ENCODE data around the gene CDH16.
A peak's percentile ranks its signal among the peaks of the same experiment; 100 is the strongest.

CDH16 gene

GRCh38 chr16:66894948-66895688 is 23.6 kb downstream of the CDH16 start:
- peak; percentile 67 for DNase-seq (ENCODE audit: low spot score)

GRCh38 chr16:66894055-66894454 is 24.6 kb downstream of the CDH16 start:
- DNase-seq (ENCODE audit: low spot score): no peak

GRCh38 chr16:66891797-66892196 is 26.9 kb downstream of the CDH16 start:
- no peak for DNase-seq (ENCODE audit: low spot score)

DNA sequence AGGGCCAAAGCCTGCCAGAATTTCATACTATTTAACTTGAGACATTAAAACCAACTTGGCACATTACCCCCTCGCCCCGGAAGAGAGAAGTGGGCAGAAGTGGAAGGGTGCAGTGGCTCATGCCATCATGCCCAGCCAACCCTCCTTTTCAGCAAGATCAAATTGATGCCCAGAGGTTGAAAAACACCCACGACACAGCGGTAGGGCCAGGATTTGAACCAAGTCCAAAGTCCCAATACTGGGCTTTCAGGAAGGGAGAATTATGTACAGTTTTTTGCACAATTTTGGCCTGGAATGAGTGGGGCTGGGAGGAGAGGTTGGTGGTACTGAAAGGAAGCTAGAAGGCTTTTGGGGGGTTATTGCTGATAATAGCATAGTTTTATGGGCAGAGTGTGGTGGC is 27.3 kb downstream of the CDH16 start:
- DNase-seq (ENCODE audit: low spot score): no peak

GRCh38 chr16:66890799-66891198 is 27.9 kb downstream of the CDH16 start:
- no peak for DNase-seq (ENCODE audit: low spot score)

GRCh38 chr16:66889622-66890021 is 29.1 kb downstream of the CDH16 start:
- DNase-seq (ENCODE audit: low spot score): no peak

DNA sequence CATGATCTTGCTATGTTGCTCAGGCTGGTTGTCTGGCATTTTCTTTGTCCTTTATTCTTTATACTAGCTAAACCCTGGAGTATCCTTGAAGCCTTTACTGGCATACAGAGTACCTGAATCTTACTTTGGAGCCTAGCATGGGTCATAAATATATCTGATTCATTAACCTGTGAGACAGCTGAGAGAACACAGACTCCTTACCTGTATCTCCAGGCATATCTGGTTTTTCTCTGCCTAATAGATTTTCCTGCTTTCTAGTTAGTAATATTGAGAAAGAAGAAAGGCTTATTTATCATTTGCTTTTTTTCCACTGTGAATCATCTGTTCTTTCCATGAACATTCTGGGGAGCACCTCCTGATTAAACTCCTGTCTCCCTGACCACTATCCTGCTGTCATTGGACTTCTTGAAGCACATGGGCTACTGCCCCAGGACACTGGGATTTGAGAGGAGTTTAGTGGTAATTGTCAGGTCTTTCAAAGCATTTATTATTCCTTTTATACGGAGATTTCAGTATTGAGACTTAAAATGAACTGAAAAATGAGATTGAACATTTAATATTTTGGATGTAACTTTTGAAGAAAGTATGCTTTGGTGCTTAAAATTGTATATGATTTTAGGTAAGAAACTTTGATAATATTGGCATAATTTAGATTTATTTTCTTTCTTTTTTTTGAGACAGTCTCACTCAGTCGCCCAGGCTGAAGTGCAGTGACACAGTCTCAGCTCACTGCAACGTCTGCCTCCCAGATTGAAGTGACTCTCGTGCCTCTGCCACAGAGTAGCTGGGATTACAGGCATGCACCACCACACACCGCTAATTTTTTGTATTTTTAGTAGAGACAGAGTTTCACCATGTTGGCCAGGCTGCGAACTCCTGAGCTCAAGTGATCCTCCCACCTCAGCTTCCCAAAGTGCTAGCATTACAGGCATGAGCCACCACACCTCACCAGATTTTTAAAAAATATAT is 29.8 kb downstream of the CDH16 start:
- DNase-seq (ENCODE audit: low spot score): no peak

DNA sequence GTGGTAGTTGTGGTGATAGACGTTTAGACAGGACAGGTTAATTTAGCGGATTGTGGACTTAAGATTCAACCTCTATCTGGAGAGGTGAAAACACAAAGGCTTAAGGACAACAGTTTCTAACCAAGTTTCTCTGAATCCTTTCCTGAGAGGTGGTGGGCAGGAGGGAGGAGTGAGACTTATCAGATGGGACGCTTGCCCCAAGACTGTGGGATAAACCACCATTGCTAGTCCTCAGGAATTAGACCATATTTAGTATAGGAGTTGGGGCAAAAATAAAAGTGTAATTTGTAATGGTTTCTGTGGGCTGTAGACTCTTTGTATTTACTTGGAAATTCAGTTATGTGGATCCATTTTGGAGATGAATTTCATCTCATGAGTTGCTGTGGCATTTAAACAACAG is 31.8 kb downstream of the CDH16 start:
- DNase-seq (ENCODE audit: low spot score): no peak

DNA sequence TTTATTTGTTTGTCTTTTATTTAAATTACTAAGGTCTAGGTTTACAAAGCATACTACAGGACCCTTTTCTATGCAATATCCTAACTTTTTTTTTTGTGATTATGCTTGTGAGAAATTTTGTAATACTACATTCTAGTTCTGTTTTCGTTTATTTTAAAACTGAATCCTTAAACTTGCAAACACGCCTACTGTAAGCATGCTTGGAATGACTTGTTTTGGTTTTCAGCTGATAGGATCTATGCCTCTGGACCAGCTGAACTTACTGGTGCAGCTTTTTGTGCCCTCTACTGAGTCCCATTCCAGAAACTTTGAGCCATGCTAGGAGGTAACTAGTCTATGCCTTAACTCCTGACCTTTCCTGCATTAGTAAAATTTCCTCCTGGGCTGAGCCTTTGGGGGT is 32.4 kb downstream of the CDH16 start:
- no peak for DNase-seq (ENCODE audit: low spot score)

DNA sequence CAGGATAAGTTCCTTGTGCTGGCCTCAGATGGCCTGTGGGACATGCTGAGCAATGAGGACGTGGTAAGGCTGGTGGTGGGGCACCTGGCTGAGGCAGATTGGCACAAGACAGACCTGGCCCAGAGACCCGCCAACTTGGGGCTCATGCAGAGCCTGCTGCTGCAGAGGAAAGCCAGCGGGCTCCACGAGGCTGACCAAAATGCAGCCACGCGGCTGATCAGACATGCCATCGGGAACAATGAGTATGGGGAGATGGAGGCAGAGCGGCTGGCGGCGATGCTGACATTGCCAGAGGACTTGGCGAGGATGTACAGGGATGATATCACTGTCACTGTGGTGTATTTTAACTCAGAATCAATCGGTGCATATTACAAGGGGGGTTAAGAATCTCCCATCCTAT is 33.2 kb downstream of the CDH16 start:
- no peak for DNase-seq (ENCODE audit: low spot score)

- no peak for DNase-seq (ENCODE audit: low spot score)
These were observed 36.0 kb downstream of the CDH16 start for GRCh38 chr16:66882702-66883101.

DNA sequence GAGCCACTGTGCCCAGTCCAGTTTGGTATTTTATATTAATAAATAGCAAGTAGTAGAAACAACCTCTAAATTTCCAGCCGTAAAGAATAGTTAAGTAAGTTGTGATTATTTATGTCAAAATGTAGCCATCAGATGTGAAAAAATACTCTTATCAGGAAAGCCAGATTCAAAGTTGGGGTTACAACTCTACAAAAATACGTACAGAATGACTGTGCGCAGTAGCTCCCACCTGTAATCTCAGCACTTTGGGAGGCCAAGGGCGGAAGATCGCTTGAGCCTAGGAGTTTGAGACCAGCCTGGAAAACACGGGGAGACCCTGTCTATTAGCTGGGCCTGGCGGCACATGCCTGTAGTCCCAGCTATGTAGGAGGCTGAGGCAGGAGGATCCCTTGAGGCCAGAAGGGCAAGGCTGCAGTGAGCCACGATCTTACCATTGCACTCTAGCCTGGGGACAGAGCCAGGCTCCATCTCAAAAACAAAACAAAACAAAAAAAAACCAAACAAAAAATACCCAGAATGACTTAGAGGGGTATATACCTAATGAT is 36.6 kb downstream of the CDH16 start:
- DNase-seq (ENCODE audit: low spot score): no peak

DNA sequence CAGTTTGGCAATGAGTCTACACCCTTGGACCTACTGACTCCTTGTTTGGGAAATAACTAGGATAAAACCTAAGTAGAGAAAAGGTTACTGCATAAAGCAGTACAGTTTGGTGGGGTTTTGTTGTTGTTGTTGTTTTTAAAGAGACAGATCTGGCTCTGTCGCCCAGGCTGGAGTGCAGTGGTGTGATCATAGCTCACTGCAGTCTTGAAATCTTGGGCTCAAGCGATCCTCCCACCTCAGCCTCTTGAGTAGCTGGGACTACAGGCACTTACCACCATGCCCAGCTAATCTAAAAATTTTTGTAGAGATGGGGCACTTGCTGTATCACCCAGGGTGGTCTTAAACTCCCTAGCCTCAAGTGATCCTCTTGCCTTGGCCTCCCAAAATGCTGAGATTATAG is 37.1 kb downstream of the CDH16 start:
- DNase-seq (ENCODE audit: low spot score): no peak

DNA sequence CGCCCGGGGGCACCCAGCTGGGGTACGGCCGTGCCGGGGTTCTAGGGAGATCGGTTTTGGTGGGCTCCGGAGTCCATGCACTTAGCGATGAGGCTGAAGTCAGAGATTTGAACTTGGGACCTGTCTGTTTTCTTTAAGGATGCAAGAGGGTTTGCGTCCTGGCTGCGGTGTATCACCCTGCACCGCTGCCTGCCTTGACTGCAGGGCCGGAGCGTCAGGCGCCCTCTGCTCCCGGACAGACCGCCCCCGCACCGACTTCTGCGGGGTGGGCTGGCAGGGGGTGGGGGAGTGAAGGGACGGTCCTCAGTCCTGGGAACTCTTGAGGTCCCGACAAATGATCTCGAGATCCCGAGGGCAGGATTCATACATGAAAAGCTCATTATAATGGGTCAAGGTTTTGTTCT is 37.7 kb downstream of the CDH16 start:
- DNase-seq (ENCODE audit: low spot score): no peak

DNA sequence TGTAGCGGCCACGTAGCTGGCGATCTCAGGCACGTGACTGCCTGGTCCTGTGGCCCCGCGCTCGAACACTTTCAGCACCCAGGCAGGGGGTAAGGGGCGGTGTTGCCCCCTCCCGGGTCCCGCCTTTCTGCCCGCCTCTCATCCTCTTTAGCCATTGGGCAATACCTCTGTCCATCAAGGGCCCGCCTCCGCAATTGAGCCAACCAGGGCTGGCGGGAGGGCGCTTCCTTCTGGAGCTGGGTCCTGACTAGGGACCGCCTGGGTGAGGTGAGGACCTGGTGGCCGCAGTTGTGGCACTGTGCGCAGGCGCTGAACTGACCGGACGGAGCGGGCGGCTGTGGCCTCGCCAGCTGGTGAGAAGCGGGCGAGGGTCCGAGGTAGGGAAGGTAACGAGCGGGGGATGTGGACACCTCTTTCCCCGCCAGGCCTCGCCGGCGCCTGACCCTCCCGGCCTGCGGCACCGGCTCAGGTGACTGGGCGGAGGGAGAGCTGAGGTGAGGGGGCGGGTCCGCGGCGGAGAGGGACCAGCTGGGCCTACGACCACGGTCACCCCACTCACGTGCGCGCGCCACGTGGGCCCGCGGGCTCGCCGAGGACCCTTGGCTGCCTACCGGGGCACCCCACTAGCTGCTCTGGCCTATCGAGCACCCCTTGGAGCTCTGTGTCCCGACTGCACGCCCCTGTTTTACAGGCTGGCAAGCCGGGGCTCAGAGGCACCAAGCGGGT is 38.2 kb downstream of the CDH16 start, which contains the start of gene PDP2:
PDP2 (plus strand) TSS at position 228 of the 726 bp plus-strand sequence. CDS start 3,770 bp downstream, outside the sequence.
- peak; percentile 94 for DNase-seq (ENCODE audit: low spot score)

GRCh38 chr16:66878067-66878466 is 40.6 kb downstream of the CDH16 start:
- no peak for DNase-seq (ENCODE audit: low spot score)

DNA sequence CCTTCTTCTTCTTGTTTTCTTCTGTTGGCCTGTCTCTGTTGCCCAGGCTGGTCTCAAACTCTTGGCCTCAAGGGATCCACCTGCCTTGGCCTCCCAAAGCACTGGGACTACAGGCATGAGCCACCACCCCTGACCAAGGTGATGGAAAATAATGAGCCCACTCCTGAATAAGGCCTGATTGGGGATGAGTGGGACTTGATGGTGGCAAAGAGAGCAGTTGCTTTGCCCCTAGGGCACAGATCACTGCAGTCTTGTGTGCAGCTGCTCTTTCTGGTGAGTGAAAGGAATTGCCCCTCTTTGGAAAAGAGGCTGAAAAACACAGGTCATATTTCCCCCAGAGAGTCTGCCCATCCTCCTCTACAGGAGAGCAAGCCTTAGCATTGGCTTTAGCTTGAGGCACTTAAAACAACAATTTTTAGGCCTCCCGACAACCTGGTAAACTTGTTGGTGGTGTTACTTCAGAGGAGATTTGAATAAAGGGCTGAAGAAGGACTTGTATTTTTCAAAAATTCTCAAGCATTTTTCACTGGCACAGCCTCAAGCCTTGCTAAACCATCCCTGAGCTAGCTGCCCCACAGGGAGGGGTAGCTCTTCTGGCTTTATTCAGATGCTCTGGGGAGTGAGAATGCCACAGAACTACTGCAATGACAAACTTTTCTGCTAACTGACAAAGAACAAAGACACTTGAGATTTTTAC is 44.5 kb downstream of the CDH16 start:
- DNase-seq (ENCODE audit: low spot score): no peak

DNA sequence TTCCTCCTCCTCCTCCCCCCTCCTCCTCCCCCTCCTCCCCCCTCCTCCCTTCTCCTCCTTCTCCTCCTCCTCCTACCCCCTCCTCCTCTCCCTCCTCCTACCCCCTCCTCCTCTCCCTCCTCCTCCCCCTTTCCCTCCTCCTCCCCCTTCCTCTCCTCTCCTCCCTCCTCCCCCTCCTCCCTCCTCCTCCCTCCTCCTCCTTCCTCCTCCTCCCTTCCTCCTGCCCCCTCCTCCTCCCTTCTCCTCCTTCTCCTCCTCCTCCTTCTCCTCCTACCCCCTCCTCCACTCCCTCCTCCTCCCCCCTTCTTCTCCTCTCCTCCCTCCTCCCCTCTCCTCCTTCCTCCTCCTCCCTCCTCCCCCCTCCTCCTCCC is 45.0 kb downstream of the CDH16 start:
- DNase-seq (ENCODE audit: low spot score): no peak

GRCh38 chr16:66872943-66873684 is 45.6 kb downstream of the CDH16 start:
- DNase-seq (ENCODE audit: low spot score): peak; percentile 89

GRCh38 chr16:66872559-66872942 is 46.1 kb downstream of the CDH16 start:
- no peak for DNase-seq (ENCODE audit: low spot score)

DNA sequence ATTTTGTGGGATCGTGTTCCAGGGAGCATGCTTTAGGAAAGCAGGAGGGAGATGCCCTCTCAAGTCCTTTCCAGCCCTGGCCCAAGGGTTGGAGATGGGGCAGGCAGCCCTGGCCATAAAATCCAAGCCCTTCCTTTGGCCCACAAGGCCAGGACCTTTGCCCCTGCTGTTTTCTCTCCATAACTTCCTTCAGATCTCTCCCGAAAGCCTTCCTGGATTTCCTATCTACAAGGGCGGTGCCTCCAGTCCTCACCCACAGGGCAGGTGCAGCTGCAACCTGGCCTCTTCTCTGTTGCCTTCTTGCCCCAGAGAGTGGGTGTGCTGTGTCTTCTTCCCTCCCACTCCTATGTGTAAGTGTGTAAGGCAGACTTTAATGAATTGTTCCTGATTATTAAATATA is 46.8 kb downstream of the CDH16 start:
- no peak for DNase-seq (ENCODE audit: low spot score)

Measured in iPS-NIHi11 (cell line).